Retinal pigment epithelial cell (primary cell): ENCODE data around the gene OLFML2A.

ENCODE experiments used
- DNase-seq: peaks from one replicate; pipeline ENCODE4 v3.0.0-alpha.2; 2010; ENCODE audit warnings: low read depth
- H3K4me3 ChIP-seq: 2 replicates; pipeline ENCODE4 v1.5.1; 2011; ENCODE audit warnings: mild to moderate bottlenecking, low read length, control low read depth, moderate library complexity
- CTCF ChIP-seq: conservative IDR thresholded peaks from 2 replicates; pipeline ENCODE4 v1.5.1; 2011; ENCODE audit warnings: low read depth, low read length, control low read depth, inconsistent platforms

Gene OLFML2A

GRCh38 chr9:124814164-124814535, 37.2 kb downstream of the OLFML2A start:
- H3K4me3 ChIP-seq, result no peak overlapping the region
- no peak for DNase-seq
- no peak for TF ChIP-seq CTCF

GRCh38 chr9:124815601-124816000, 38.7 kb downstream of the OLFML2A start:
- no peak for TF ChIP-seq CTCF
- H3K4me3 ChIP-seq, result no peak overlapping the region
- no peak for DNase-seq

GRCh38 chr9:124818431-124819281, 41.7 kb downstream of the OLFML2A start:
- TF ChIP-seq CTCF, result no peak
- DNase-seq, result no peak
- no peak overlapping the region for H3K4me3 ChIP-seq

GRCh38 chr9:124820698-124821623, 44.0 kb downstream of the OLFML2A start:
- no peak for DNase-seq
- no peak overlapping the region for H3K4me3 ChIP-seq
- TF ChIP-seq CTCF, result no peak

- TF ChIP-seq CTCF, result no peak
- DNase-seq, result no peak
Observed at GRCh38 chr9:124828489-124829333, 51.8 kb downstream of the OLFML2A start.

GRCh38 chr9:124829334-124829669, 52.4 kb downstream of the OLFML2A start:
- no peak overlapping the region for H3K4me3 ChIP-seq
- DNase-seq, result no peak
- no peak for TF ChIP-seq CTCF

More at GRCh38 chr9:124828489-124829333, 51.8 kb downstream of the OLFML2A start:
- H3K4me3 ChIP-seq, result no peak overlapping the region
